Naive thymus-derived CD8-positive, alpha-beta T cell (primary cell): ENCODE measurements around the gene IPO13. TPM values are rescaled to one million over a fixed set of nuclear protein-coding genes. Genes with fewer than 3 reads are reported as not detected.
A peak's percentile ranks its signal among the peaks of the same experiment; 100 is the strongest.

Experiments used
- ATAC-seq, 2 donors: fragments of 150-1000 bp; cut with Tn5 transposase in 1 of 2; sonication (Bioruptor Pico), chemical (Tn5 transposase) in 1 of 2; 1 replicate in 1 of 2; 2 replicates in 1 of 2; pipeline ENCODE4 v1.10.0; 2021; ENCODE audit warnings: mild to moderate bottlenecking in 2 of 2, moderate library complexity in 2 of 2
- POLR2A ChIA-PET: fragments of 350-600 bp; sonication (Branson Sonifier 250); formaldehyde crosslinking; loops from one replicate; lab custom pipeline; 2021; ENCODE audit warnings: antibody characterized with exemption; lab: Charles Lee
- DNase-seq, 10 donors: peaks; one replicate each; pipeline versions ENCODE4 v3.0.0 to v3.0.0-alpha.2; 2020 to 2022
- H3K27ac Mint-ChIP-seq, 10 donors: one replicate each; pipeline ENCODE4 v1.8.0; 2020 to 2022; ENCODE audit warnings: mild to moderate bottlenecking in 10 of 10, mixed read lengths in 10 of 10, moderate library complexity in 4 of 10, inconsistent platforms in 1 of 10
- H3K27me3 Mint-ChIP-seq, 5 donors: one replicate each; pipeline ENCODE4 v1.8.0; 2021 to 2022; ENCODE audit warnings: mixed read lengths in 5 of 5
- H3K36me3 Mint-ChIP-seq, 3 donors: one replicate each; pipeline ENCODE4 v1.8.0; 2020 to 2022; ENCODE audit warnings: mixed read lengths in 3 of 3, mild to moderate bottlenecking in 2 of 3, inconsistent platforms in 1 of 3
- H3K4me1 Mint-ChIP-seq, 4 donors: one replicate each; pipeline ENCODE4 v1.8.0; 2021 to 2022; ENCODE audit warnings: mixed read lengths in 4 of 4
- H3K4me3 Mint-ChIP-seq, 10 donors: one replicate each; pipeline ENCODE4 v1.8.0; 2020 to 2022; ENCODE audit warnings: mild to moderate bottlenecking in 10 of 10, mixed read lengths in 10 of 10, moderate library complexity in 6 of 10, inconsistent platforms in 1 of 10
- H3K9me3 Mint-ChIP-seq, 9 donors: one replicate each; pipeline ENCODE4 v1.8.0; 2020 to 2022; ENCODE audit warnings: mixed read lengths in 9 of 9, mild to moderate bottlenecking in 3 of 9, inconsistent platforms in 1 of 9, moderate library complexity in 1 of 9
- polyA plus RNA-seq, 3 donors: library from polyadenylated mRNA; unstranded; fragments of 300-500 nt; fragmentation: Illumina TruSeq; gene quantifications; one replicate each; pipeline ENCODE4 v1.2.3, GENCODE V29; 2021
- total RNA-seq, 8 experiments: library from RNA in 2 of 8; stranded (reverse) in 2 of 8; gene quantifications; one replicate each; pipeline ENCODE4 v1.2.3 and lab custom pipeline; 2021 to 2026

IPO13 gene
- total and polyA plus RNA-seq, 5 experiments from 2014 or later: 13.8 to 24.1 (median 14.5) TPM

GRCh38 chr1:43913051-43913501 is 33.7 kb upstream of the IPO13 start:
- Mint-ChIP-seq H3K4me1 (peaks cover 0 to 2% (median 0%) of the 10 kb centered on the region in 4 donors), H3K4me3 (no peak overlapping the region), H3K9me3 (no peaks in the 10 kb centered on the region), H3K27me3 (no peaks in the 10 kb centered on the region), H3K27ac (peak overlapping the region in 1 of 10 donors; percentile 57), H3K36me3 (peaks cover 0 to 15% (median 2%) of the 10 kb centered on the region in 3 donors)
- DNase-seq (peak in 1 of 10 donors; percentile 57), ATAC-seq (no peak)
- POLR2A ChIA-PET: no interaction called here

- Mint-ChIP-seq H3K27ac (peak overlapping the region in 1 of 10 donors; percentile 61), H3K9me3 (no peaks in the 10 kb centered on the region)
These were observed 32.9 kb upstream of the IPO13 start for GRCh38 chr1:43913666-43914360.

GRCh38 chr1:43914576-43915525 is 31.9 kb upstream of the IPO13 start:
- Mint-ChIP-seq H3K4me1 (peaks cover 0 to 7% (median 3%) of the 10 kb centered on the region in 4 donors), H3K27ac (peak overlapping the region in 1 of 10 donors; percentile 71), H3K27me3 (no peaks in the 10 kb centered on the region), H3K4me3 (no peak overlapping the region), H3K36me3 (peaks cover 0 to 3% (median 0%) of the 10 kb centered on the region in 3 donors), H3K9me3 (no peaks in the 10 kb centered on the region)
- POLR2A ChIA-PET: no interaction called here
- peak in 1 of 10 donors; percentile 14 for DNase-seq
- no peak for ATAC-seq

More at GRCh38 chr1:43913666-43914360, 32.9 kb upstream of the IPO13 start:
- ATAC-seq (no peak), DNase-seq (peak in 1 of 10 donors; percentile 54)
- POLR2A ChIA-PET: no interaction called here
- H3K4me3 Mint-ChIP-seq: no peak overlapping the region
- peaks cover 0 to 9% (median 0%) of the 10 kb centered on the region in 3 donors for H3K36me3 Mint-ChIP-seq
- peaks cover 0 to 1% (median 0%) of the 10 kb centered on the region in 4 donors for H3K4me1 Mint-ChIP-seq
- H3K27me3 Mint-ChIP-seq: no peaks in the 10 kb centered on the region

- Mint-ChIP-seq H3K9me3 (no peaks in the 10 kb centered on the region), H3K27ac (peak overlapping the region in 2 of 10 donors; percentile 81 to 89), H3K27me3 (no peaks in the 10 kb centered on the region), H3K4me1 (peaks cover 0 to 13% (median 8%) of the 10 kb centered on the region in 4 donors), H3K4me3 (no peak overlapping the region), H3K36me3 (peaks cover 0 to 11% (median 6%) of the 10 kb centered on the region in 3 donors)
- ATAC-seq (no peak), DNase-seq (no peak)
- POLR2A ChIA-PET: no interaction called here
These were observed 26.8 kb upstream of the IPO13 start for GRCh38 chr1:43919906-43920305.

GRCh38 chr1:43921022-43921421 is 25.7 kb upstream of the IPO13 start:
- H3K9me3 Mint-ChIP-seq: no peaks in the 10 kb centered on the region
- DNase-seq (no peak), ATAC-seq (no peak)
- POLR2A ChIA-PET: no interaction called here
- H3K27me3 Mint-ChIP-seq: no peaks in the 10 kb centered on the region
- H3K36me3 Mint-ChIP-seq: peaks cover 0 to 19% (median 14%) of the 10 kb centered on the region in 3 donors
- peaks cover 0 to 13% (median 8%) of the 10 kb centered on the region in 4 donors for H3K4me1 Mint-ChIP-seq
- H3K4me3 Mint-ChIP-seq: no peak overlapping the region
- peak overlapping the region in 2 of 10 donors; percentile 74 to 83 for H3K27ac Mint-ChIP-seq

GRCh38 chr1:43924516-43924915 is 22.2 kb upstream of the IPO13 start:
- peaks cover 0 to 27% (median 11%) of the 10 kb centered on the region in 3 donors for H3K36me3 Mint-ChIP-seq
- H3K27ac Mint-ChIP-seq: no peak overlapping the region
- DNase-seq: peak in 1 of 10 donors; percentile 24
- H3K27me3 Mint-ChIP-seq: no peaks in the 10 kb centered on the region
- POLR2A ChIA-PET: no interaction called here
- peaks cover 0 to 10% (median 6%) of the 10 kb centered on the region in 4 donors for H3K4me1 Mint-ChIP-seq
- H3K9me3 Mint-ChIP-seq: no peaks in the 10 kb centered on the region
- ATAC-seq: no peak
- H3K4me3 Mint-ChIP-seq: no peak overlapping the region

- POLR2A ChIA-PET: no interaction called here
- DNase-seq: no peak
- no peak overlapping the region for H3K27ac Mint-ChIP-seq
- peaks cover 0 to 29% (median 11%) of the 10 kb centered on the region in 3 donors for H3K36me3 Mint-ChIP-seq
- H3K4me1 Mint-ChIP-seq: peaks cover 0 to 7% (median 0%) of the 10 kb centered on the region in 4 donors
- H3K4me3 Mint-ChIP-seq: no peak overlapping the region
- H3K27me3 Mint-ChIP-seq: no peaks in the 10 kb centered on the region
- no peaks in the 10 kb centered on the region for H3K9me3 Mint-ChIP-seq
- no peak for ATAC-seq
These were observed 20.9 kb upstream of the IPO13 start for GRCh38 chr1:43925846-43926245.

GRCh38 chr1:43930168-43930948 is 16.4 kb upstream of the IPO13 start:
- Mint-ChIP-seq H3K36me3 (peaks cover 0 to 18% (median 6%) of the 10 kb centered on the region in 3 donors), H3K4me1 (peaks cover 8 to 22% (median 20%) of the 10 kb centered on the region in 4 donors)

GRCh38 chr1:43930949-43931275 is 15.8 kb upstream of the IPO13 start:
- DNase-seq (no peak), ATAC-seq (no peak)
- H3K4me1 Mint-ChIP-seq: peaks cover 8 to 25% (median 23%) of the 10 kb centered on the region in 4 donors
- no peaks in the 10 kb centered on the region for H3K9me3 Mint-ChIP-seq
- H3K36me3 Mint-ChIP-seq: peaks cover 0 to 12% (median 1%) of the 10 kb centered on the region in 3 donors
- no peak overlapping the region for H3K27ac Mint-ChIP-seq
- peaks cover 9 to 35% (median 19%) of the 10 kb centered on the region in 5 donors for H3K27me3 Mint-ChIP-seq
- POLR2A ChIA-PET: interaction anchor here (0.7 kb wide), 1 partner anchor 26 kb away, joined by 3 read pairs; no protein-coding TSS in a partner anchor
- no peak overlapping the region for H3K4me3 Mint-ChIP-seq

More at GRCh38 chr1:43930168-43930948, 16.4 kb upstream of the IPO13 start:
- H3K27ac Mint-ChIP-seq: no peak overlapping the region
- no peak overlapping the region for H3K4me3 Mint-ChIP-seq
- peaks cover 9 to 32% (median 16%) of the 10 kb centered on the region in 5 donors for H3K27me3 Mint-ChIP-seq
- DNase-seq: peak in 1 of 10 donors; percentile 21
- ATAC-seq: peak in 1 of 2 donors; percentile 43
- POLR2A ChIA-PET: interaction anchor here (0.7 kb wide), 1 partner anchor 26 kb away, joined by 3 read pairs; no protein-coding TSS in a partner anchor
- no peaks in the 10 kb centered on the region for H3K9me3 Mint-ChIP-seq

- Mint-ChIP-seq H3K4me3 (no peak overlapping the region), H3K9me3 (no peaks in the 10 kb centered on the region), H3K4me1 (peaks cover 10 to 30% (median 24%) of the 10 kb centered on the region in 4 donors), H3K36me3 (peaks cover 0 to 5% (median 0%) of the 10 kb centered on the region in 3 donors), H3K27me3 (peaks cover 9 to 35% (median 19%) of the 10 kb centered on the region in 5 donors), H3K27ac (peak overlapping the region in 1 of 10 donors; percentile 28)
- DNase-seq: no peak
- ATAC-seq: no peak
- POLR2A ChIA-PET: no interaction called here
These were observed 14.8 kb upstream of the IPO13 start for GRCh38 chr1:43931711-43932660.
